ENCODE measurements around the gene LRG1.

The LRG1 gene

GRCh38 chr19:4575267-4576015 is 35.6 kb upstream of the LRG1 start (continued):
- TF ChIP-seq PATZ1 (tag by site-specific recombination; IDR thresholded peaks at IDR 0.05) = peak; percentile 98
- no peak for TF ChIP-seq ZFP41 (tag by site-specific recombination; IDR thresholded peaks at IDR 0.05; ENCODE audit: borderline replicate concordance)
- TF ChIP-seq GFI1B (tag by site-specific recombination; IDR thresholded peaks at IDR 0.05) = no peak
- TF ChIP-seq ZNF274 (IDR thresholded peaks at IDR 0.05; ENCODE audit: low read length) = no peak
- no peak for TF ChIP-seq ZNF274 (tag by site-specific recombination; IDR thresholded peaks at IDR 0.05; ENCODE audit: borderline replicate concordance)
- TF ChIP-seq ZBTB20 (tag by site-specific recombination; IDR thresholded peaks at IDR 0.05) = peak; percentile 51; the same call in 1 of the 2 replicates
- TF ChIP-seq ZNF335 (tag by site-specific recombination; conservative IDR thresholded peaks at IDR 0.05) = peak; percentile 62
- TF ChIP-seq ZNF626 (tag by site-specific recombination; IDR thresholded peaks at IDR 0.05) = no peak
- TF ChIP-seq ZNF544 (tag by site-specific recombination; IDR thresholded peaks at IDR 0.05) = no peak
- no peak for TF ChIP-seq ZNF350 (tag by site-specific recombination; IDR thresholded peaks at IDR 0.05)
- no peak for TF ChIP-seq ZNF341 (tag by site-specific recombination; IDR thresholded peaks at IDR 0.05; ENCODE audit: low read depth)
- TF ChIP-seq ZNF248 (tag by site-specific recombination; IDR thresholded peaks at IDR 0.05) = no peak
- TF ChIP-seq ZNF211 (tag by site-specific recombination; IDR thresholded peaks at IDR 0.05; ENCODE audit: low read depth) = no peak
- peak; percentile 80; the same call in 1 of the 2 replicates for TF ChIP-seq ZNF280D (tag by site-specific recombination; IDR thresholded peaks at IDR 0.05)
- no peak for TF ChIP-seq TCF7L2 (IDR thresholded peaks at IDR 0.05; ENCODE audit: borderline replicate concordance, low read depth, low read length)
- TF ChIP-seq, protein P1, sequence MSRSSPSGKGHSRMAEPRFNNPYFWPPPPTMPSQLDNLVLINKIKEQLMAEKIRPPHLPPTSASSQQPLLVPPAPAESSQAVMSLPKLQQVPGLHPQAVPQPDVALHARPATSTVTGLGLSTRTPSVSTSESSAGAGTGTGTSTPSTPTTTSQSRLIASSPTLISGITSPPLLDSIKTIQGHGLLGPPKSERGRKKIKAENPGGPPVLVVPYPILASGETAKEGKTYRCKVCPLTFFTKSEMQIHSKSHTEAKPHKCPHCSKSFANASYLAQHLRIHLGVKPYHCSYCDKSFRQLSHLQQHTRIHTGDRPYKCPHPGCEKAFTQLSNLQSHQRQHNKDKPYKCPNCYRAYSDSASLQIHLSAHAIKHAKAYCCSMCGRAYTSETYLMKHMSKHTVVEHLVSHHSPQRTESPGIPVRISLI (tag by site-specific recombination; IDR thresholded peaks at IDR 0.05) = peak; percentile 64; the same call in 1 of the 2 replicates
- peak; percentile 70 for TF ChIP-seq ZNF692 (tag by site-specific recombination; IDR thresholded peaks at IDR 0.05)
- TF ChIP-seq ZNF558 (tag by site-specific recombination; IDR thresholded peaks at IDR 0.05) = peak; percentile 84
- no peak for TF ChIP-seq ZNF266 (tag by site-specific recombination; IDR thresholded peaks at IDR 0.05; ENCODE audit: low read depth)
- TF ChIP-seq ZNF324 (tag by site-specific recombination; IDR thresholded peaks at IDR 0.05) = peak; percentile 98
- peak; percentile 82 for TF ChIP-seq ZNF398 (tag by site-specific recombination; IDR thresholded peaks at IDR 0.05)
- TF ChIP-seq, protein P2, sequence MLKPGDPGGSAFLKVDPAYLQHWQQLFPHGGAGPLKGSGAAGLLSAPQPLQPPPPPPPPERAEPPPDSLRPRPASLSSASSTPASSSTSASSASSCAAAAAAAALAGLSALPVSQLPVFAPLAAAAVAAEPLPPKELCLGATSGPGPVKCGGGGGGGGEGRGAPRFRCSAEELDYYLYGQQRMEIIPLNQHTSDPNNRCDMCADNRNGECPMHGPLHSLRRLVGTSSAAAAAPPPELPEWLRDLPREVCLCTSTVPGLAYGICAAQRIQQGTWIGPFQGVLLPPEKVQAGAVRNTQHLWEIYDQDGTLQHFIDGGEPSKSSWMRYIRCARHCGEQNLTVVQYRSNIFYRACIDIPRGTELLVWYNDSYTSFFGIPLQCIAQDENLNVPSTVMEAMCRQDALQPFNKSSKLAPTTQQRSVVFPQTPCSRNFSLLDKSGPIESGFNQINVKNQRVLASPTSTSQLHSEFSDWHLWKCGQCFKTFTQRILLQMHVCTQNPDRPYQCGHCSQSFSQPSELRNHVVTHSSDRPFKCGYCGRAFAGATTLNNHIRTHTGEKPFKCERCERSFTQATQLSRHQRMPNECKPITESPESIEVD (tag by site-specific recombination; IDR thresholded peaks at IDR 0.05) = no peak
- no peak for TF ChIP-seq ZNF157 (tag by site-specific recombination; IDR thresholded peaks at IDR 0.05)
- TF ChIP-seq ZBTB48 (tag by site-specific recombination; IDR thresholded peaks at IDR 0.05) = peak; percentile 33; the same call in 1 of the 2 replicates
- TF ChIP-seq MEIS1 (CRISPR knock-in tag; IDR thresholded peaks at IDR 0.05; ENCODE audit: borderline replicate concordance) = no peak
- TF ChIP-seq, protein P3, sequence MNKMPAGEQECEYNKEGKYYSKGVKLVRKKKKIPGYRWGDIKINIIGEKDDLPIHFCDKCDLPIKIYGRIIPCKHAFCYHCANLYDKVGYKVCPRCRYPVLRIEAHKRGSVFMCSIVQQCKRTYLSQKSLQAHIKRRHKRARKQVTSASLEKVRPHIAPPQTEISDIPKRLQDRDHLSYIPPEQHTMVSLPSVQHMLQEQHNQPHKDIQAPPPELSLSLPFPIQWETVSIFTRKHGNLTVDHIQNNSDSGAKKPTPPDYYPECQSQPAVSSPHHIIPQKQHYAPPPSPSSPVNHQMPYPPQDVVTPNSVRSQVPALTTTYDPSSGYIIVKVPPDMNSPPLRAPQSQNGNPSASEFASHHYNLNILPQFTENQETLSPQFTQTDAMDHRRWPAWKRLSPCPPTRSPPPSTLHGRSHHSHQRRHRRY (tag by site-specific recombination; IDR thresholded peaks at IDR 0.05) = no peak
- peak; percentile 61; the same call in 1 of the 2 replicates for TF ChIP-seq ZNF10 (tag by site-specific recombination; IDR thresholded peaks at IDR 0.05)
